Trophoblast cell (in vitro differentiated cells and primary cell): Measurements from ENCODE around the gene TRIM14.
A peak's percentile ranks its signal among the peaks of the same experiment; 100 is the strongest.

Source experiments
- DNase-seq, 2 donors: peaks; one replicate each; pipeline ENCODE4 v3.0.0-alpha.2; 2016
- H2AFZ ChIP-seq: 2 replicates; pipeline ENCODE4 v1.6.1; 2013; ENCODE audit warnings: low read length, moderate library complexity, mild to moderate bottlenecking; ENCODE audit not compliant: insufficient read depth, poor library complexity
- H2AK5ac ChIP-seq: 2 replicates; pipeline ENCODE4 v1.6.1; 2013; ENCODE audit warnings: mild to moderate bottlenecking, low read length
- H2BK120ac ChIP-seq: 2 replicates; pipeline ENCODE4 v1.6.1; 2013; ENCODE audit warnings: low read length, mild to moderate bottlenecking, moderate library complexity; ENCODE audit not compliant: insufficient read depth, poor library complexity
- H2BK12ac ChIP-seq: 2 replicates; pipeline ENCODE4 v1.6.1; 2013; ENCODE audit warnings: mild to moderate bottlenecking, low read length, moderate library complexity
- H2BK5ac ChIP-seq: 2 replicates; pipeline ENCODE4 v1.6.1; 2013; ENCODE audit warnings: low read length, low read depth, moderate library complexity, mild to moderate bottlenecking; ENCODE audit not compliant: poor library complexity
- H3K14ac ChIP-seq: 2 replicates; pipeline ENCODE4 v1.6.1; 2013; ENCODE audit warnings: mild to moderate bottlenecking, low read length
- H3K18ac ChIP-seq: 2 replicates; pipeline ENCODE4 v1.6.1; 2013; ENCODE audit warnings: mild to moderate bottlenecking, low read length
- H3K23ac ChIP-seq: 2 replicates; pipeline ENCODE4 v1.6.1; 2013; ENCODE audit warnings: low read length
- H3K27ac ChIP-seq: 2 replicates; pipeline ENCODE4 v1.5.1; 2013; ENCODE audit warnings: low read depth, mild to moderate bottlenecking, inconsistent platforms, low read length, moderate library complexity
- H3K27me3 ChIP-seq: 2 replicates; pipeline ENCODE4 v1.6.1; 2013; ENCODE audit warnings: inconsistent platforms, mild to moderate bottlenecking, low read length, moderate library complexity; ENCODE audit not compliant: insufficient read depth
- H3K36me3 ChIP-seq, 2 experiments: 1 replicate in 1 of 2; 2 replicates in 1 of 2; pipeline ENCODE4 v1.6.1; 2013; ENCODE audit warnings: low read length in 2 of 2, mild to moderate bottlenecking in 2 of 2, moderate library complexity in 1 of 2; ENCODE audit not compliant: insufficient read depth in 2 of 2, control insufficient read depth in 1 of 2
- H3K4ac ChIP-seq: 2 replicates; pipeline ENCODE4 v1.6.1; 2013; ENCODE audit warnings: low read depth, mild to moderate bottlenecking, low read length, moderate library complexity
- H3K4me1 ChIP-seq, 2 experiments: 1 replicate in 1 of 2; 2 replicates in 1 of 2; pipeline ENCODE4 v1.6.1; 2013; ENCODE audit warnings: low read length in 2 of 2, mild to moderate bottlenecking in 2 of 2, moderate library complexity in 1 of 2; ENCODE audit not compliant: insufficient read depth in 2 of 2, control insufficient read depth in 1 of 2
- H3K4me2 ChIP-seq: 2 replicates; pipeline ENCODE4 v1.6.1; 2013; ENCODE audit warnings: inconsistent platforms, mild to moderate bottlenecking, low read length, moderate library complexity
- H3K4me3 ChIP-seq: 2 replicates; pipeline ENCODE4 v1.5.1; 2013; ENCODE audit warnings: mild to moderate bottlenecking, low read depth, low read length, inconsistent platforms
- H3K79me1 ChIP-seq: one replicate; pipeline ENCODE4 v1.6.1; 2013; ENCODE audit warnings: low read length
- H3K79me2 ChIP-seq: 2 replicates; pipeline ENCODE4 v1.6.1; 2013; ENCODE audit warnings: low read length, mild to moderate bottlenecking; ENCODE audit not compliant: control insufficient read depth, insufficient read depth, poor library complexity
- H3K9ac ChIP-seq: 2 replicates; pipeline ENCODE4 v1.6.1; 2013; ENCODE audit warnings: mild to moderate bottlenecking, low read length
- H3K9me3 ChIP-seq: 2 replicates; pipeline ENCODE4 v1.6.1; 2013; ENCODE audit warnings: low read depth, mild to moderate bottlenecking, control low read depth, inconsistent platforms, low read length; ENCODE audit not compliant: insufficient read depth
- H4K12ac ChIP-seq: 2 replicates; pipeline ENCODE4 v1.6.1; 2013; ENCODE audit warnings: low read depth, mild to moderate bottlenecking, low read length, moderate library complexity
- H4K8ac ChIP-seq: 2 replicates; pipeline ENCODE4 v1.6.1; 2013; ENCODE audit warnings: low read depth, mild to moderate bottlenecking, low read length, moderate library complexity
- H4K91ac ChIP-seq: one replicate; pipeline ENCODE4 v1.6.1; 2013; ENCODE audit warnings: low read depth, mild to moderate bottlenecking, low read length, moderate library complexity
- WGBS: extraction: QIAGEN DNeasy Blood & Tissue Kit; methylation state at CpG from one replicate; pipeline ENCODE4 v1.1.7; 2013; ENCODE audit warnings: missing lambda C conversion rate; ENCODE audit not compliant: insufficient read length, insufficient coverage; ENCODE audit errors: extremely low coverage; 5-methylcytosine and 5-hydroxymethylcytosine counted together

The TRIM14 gene

DNA sequence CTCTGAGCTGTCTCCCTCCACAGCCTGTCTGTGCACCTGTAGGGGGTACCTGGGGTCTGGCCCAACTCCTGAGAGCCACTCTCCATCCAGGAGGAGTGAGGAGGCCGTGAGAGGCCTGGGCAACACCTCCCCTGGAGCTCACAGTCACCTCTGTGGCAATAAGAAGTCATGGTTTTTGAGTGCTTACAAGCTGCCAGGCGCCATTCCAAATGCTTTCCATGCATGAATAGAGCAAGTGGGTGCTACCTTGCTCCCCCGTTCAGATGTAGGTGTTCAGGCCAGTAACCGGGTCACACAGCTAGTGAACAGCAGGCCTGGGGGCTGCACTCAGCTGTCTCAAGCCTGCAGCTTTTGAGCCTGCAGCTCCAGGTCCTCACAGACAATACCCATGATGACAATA, 42.8 kb upstream of the TRIM14 start:
- no peak overlapping the region for H2BK12ac ChIP-seq
- no CpG with 5 or more reads among the region's 4 CpGs for WGBS

DNA sequence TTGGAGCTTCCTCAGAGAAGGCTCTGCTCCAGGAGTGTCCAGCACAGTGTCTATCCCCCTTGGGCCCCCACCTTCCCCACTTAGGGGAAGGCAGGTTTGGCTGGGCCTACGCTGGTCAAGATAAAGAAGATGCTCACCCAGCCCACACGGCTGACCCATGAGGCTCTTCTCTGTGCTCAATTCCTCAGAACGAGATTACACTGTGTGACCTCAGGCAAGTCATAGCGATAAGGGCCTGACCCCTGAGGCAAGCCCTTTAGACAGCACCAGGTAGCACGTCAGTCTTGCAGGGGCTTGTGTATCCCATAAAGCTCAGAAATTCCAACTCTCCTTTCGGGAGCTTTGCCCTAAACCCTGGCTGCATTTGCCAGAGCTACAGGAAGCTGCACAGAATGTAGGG, 40.8 kb upstream of the TRIM14 start:
- Histone ChIP-seq H3K4me2 (no peak overlapping the region), H4K91ac (no peak overlapping the region), H3K9ac (no peak overlapping the region), H3K27ac (no peak overlapping the region), H2AK5ac (no peak overlapping the region), H3K4ac (no peak overlapping the region), H4K8ac (no peak overlapping the region), H3K36me3 (peaks cover 5 to 17% of the 10 kb centered on the region in 2 experiments), H3K9me3 (no peaks in the 10 kb centered on the region), H2BK12ac (no peak overlapping the region), H3K14ac (no peak overlapping the region), H3K4me1 (peaks cover 3 to 5% of the 10 kb centered on the region in 2 experiments), H4K12ac (no peak overlapping the region), H3K27me3 (no peaks in the 10 kb centered on the region), H3K4me3 (no peak overlapping the region), H2AFZ (no peak overlapping the region), H2BK120ac (no peak overlapping the region), H3K18ac (peak overlapping the region; percentile 42), H3K23ac (no peak overlapping the region), H3K79me2 (peaks cover 3% of the 10 kb centered on the region), H3K79me1 (no peaks in the 10 kb centered on the region), H2BK5ac (no peak overlapping the region)
- WGBS: no CpG with 5 or more reads among the region's 6 CpGs
- DNase-seq: peak; percentile 90 to 93

More for the DNA sequence above, 42.8 kb upstream of the TRIM14 start:
- Histone ChIP-seq H3K4me3 (no peak overlapping the region), H4K8ac (no peak overlapping the region), H3K27ac (no peak overlapping the region), H3K14ac (no peak overlapping the region), H2AK5ac (no peak overlapping the region), H2AFZ (no peak overlapping the region), H2BK5ac (no peak overlapping the region), H4K12ac (no peak overlapping the region), H3K4me2 (no peak overlapping the region), H3K23ac (no peak overlapping the region), H3K4ac (peak overlapping the region; percentile 9), H3K18ac (peak overlapping the region; percentile 18), H3K9ac (no peak overlapping the region), H3K36me3 (peaks cover 5 to 13% of the 10 kb centered on the region in 2 experiments), H3K27me3 (no peaks in the 10 kb centered on the region), H3K4me1 (peaks cover 3 to 5% of the 10 kb centered on the region in 2 experiments), H4K91ac (no peak overlapping the region), H3K79me1 (no peaks in the 10 kb centered on the region), H2BK120ac (no peak overlapping the region), H3K79me2 (peaks cover 6% of the 10 kb centered on the region), H3K9me3 (no peaks in the 10 kb centered on the region)
- no peak for DNase-seq

DNA sequence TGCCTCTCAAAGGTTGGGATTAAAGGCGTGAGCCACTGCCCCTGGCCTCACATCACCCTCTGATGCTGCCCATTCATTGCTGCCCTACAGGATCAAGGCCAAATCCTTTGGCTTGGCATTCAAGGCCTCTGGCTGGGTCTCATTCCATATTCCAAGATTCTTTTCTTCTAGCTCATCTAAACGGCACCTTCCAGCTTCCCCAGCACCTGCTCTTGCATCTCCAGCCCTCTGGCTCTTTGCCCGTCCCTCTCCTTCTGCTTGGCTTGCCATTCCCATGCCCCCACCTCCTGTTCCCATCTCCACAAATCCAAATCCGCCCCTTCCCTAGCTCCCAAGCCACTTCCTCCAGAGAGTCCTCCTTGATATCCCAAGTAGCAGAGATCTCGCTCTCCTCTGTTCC, 40.3 kb upstream of the TRIM14 start:
- Histone ChIP-seq H3K4ac (peak overlapping the region; percentile 55), H4K91ac (no peak overlapping the region), H3K27me3 (no peaks in the 10 kb centered on the region), H3K4me2 (no peak overlapping the region), H3K27ac (no peak overlapping the region), H2BK12ac (peak overlapping the region; percentile 25), H4K12ac (no peak overlapping the region), H2AFZ (no peak overlapping the region), H2BK120ac (no peak overlapping the region), H3K14ac (no peak overlapping the region), H3K79me1 (no peaks in the 10 kb centered on the region), H3K4me3 (no peak overlapping the region), H3K18ac (peak overlapping the region; percentile 42), H3K9me3 (no peaks in the 10 kb centered on the region), H3K36me3 (peaks cover 5 to 18% of the 10 kb centered on the region in 2 experiments), H3K79me2 (peaks cover 2% of the 10 kb centered on the region), H4K8ac (no peak overlapping the region), H3K23ac (no peak overlapping the region), H2BK5ac (no peak overlapping the region), H3K4me1 (peaks cover 3 to 5% of the 10 kb centered on the region in 2 experiments), H3K9ac (no peak overlapping the region), H2AK5ac (no peak overlapping the region)
- DNase-seq: peak; percentile 73 to 91
- WGBS: no CpG with 5 or more reads among the region's 5 CpGs

DNA sequence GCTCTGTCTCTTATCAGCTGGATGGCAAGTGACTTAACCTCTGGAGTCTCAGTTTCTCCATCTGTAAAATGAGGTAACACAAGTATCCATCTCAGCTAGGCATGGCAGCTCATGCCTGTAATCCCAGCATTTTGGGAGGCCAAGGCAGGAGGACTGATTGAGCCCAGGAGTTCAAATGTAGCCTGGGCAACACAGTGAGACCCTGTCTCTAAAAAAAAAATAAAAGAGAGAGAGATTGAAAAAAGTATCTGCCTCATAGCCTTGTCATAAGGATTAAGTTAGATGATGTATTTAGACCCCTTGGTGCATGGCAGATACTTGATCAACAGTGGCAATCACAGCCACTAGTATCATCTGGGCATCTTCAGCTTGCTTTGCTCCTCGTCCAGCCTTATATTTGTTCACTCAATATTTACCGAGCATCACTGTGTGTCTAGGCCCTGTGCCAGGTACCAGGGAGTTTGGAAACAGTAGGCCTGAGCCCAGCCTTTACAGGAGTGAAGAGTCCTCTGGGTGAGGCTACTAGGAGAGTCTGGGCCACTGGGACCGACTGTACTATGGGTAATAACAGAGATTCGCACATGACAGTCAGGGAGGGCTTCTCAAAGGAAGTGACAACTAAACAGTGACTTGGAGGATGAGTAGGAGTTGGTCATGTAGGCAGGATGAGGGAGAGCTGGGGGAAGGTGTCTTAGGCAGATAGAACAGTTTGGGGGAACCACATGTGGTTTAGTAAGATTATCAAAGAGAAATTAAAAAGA, 39.2 kb upstream of the TRIM14 start:
- H4K91ac ChIP-seq: no peak overlapping the region
- H2BK120ac ChIP-seq: no peak overlapping the region
- no peak for DNase-seq
- no peak overlapping the region for H2AFZ ChIP-seq
- peaks cover 3 to 5% of the 10 kb centered on the region in 2 experiments for H3K4me1 ChIP-seq
- no peak overlapping the region for H3K4me3 ChIP-seq
- H3K79me2 ChIP-seq: peaks cover 2% of the 10 kb centered on the region
- no peaks in the 10 kb centered on the region for H3K27me3 ChIP-seq
- H3K4ac ChIP-seq: no peak overlapping the region
- no peak overlapping the region for H3K18ac ChIP-seq
- H2BK5ac ChIP-seq: no peak overlapping the region
- H2BK12ac ChIP-seq: no peak overlapping the region
- H3K27ac ChIP-seq: no peak overlapping the region
- H4K12ac ChIP-seq: no peak overlapping the region
- no peaks in the 10 kb centered on the region for H3K79me1 ChIP-seq
- H3K14ac ChIP-seq: no peak overlapping the region
- no peak overlapping the region for H3K9ac ChIP-seq
- H3K23ac ChIP-seq: no peak overlapping the region
- WGBS: no CpG with 5 or more reads among the region's 4 CpGs
- no peak overlapping the region for H2AK5ac ChIP-seq
- no peaks in the 10 kb centered on the region for H3K9me3 ChIP-seq
- H3K36me3 ChIP-seq: peaks cover 5 to 21% of the 10 kb centered on the region in 2 experiments
- no peak overlapping the region for H4K8ac ChIP-seq
- no peak overlapping the region for H3K4me2 ChIP-seq
